Pons (tissue), 1 donor: ENCODE measurements around the gene FRMD7.
"Not testable (repeated sequence)": the region's sequence is repeated elsewhere in the genome, so short reads cannot be mapped to it uniquely, and the experiment has no call there.

Experiments used
- DNase-seq: peaks from one replicate; pipeline ENCODE4 v3.0.0-alpha.2; 2016; ENCODE audit warnings: low spot score

The FRMD7 gene

DNA sequence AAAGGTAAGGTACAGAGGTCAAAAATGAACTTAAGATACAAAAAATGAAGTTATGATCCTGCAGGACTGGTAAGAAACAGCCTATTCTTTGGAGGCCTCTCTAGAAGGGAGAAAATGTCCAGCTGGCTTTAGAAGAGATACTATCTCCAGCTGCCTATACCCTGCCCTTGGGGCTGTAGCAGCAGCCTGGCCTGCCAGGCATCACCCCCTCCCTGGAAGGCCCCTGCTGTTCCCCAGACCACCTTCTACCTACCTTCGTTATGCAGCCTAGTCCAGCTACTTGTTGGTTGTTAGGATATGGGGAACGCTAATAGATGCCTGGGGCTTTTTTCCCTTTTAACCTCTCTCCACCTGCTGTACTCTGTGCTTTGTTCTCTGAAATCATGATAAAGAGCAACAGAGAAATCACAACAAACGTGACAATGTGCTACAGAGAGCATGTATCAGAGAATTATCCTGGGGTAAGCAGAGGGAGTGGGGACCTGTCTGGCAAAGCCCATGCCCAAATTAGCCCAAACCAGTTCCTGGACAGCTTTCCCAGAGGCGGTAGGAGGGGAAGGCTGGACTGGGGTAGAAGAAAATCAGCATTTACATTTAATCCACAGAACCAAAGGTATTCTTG lies 34.5 kb downstream of the FRMD7 start:
- no peak for DNase-seq

DNA sequence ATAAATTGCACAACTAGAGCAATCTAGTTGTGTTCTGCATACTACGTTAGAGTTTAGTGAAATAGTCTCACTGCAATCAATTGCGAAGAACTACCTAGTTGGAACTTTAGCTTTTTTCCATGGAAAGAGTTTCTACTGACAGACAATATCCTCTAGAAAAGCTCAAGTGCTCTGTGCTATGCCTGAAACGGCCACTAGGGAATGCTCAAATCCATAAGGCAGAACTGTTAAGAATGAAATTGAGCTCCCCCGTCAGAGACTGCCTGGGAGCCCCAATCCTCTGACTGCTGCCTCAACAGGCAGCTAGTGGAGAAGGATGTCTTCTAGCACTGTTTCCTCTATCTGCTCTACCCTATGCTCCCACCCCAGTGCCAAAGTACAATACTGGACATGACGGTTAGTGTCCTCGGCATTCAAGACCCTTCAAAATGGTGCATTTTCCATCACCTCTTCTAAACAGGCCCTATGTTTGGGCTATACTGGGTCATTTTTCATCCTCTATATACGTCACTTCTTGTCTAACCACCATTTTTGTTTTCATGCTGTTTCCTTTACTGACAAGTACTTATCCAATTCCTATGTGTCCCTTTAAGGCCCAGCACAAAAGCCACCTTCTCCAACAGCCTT lies 35.3 kb downstream of the FRMD7 start:
- DNase-seq, result peak; percentile 74

DNA sequence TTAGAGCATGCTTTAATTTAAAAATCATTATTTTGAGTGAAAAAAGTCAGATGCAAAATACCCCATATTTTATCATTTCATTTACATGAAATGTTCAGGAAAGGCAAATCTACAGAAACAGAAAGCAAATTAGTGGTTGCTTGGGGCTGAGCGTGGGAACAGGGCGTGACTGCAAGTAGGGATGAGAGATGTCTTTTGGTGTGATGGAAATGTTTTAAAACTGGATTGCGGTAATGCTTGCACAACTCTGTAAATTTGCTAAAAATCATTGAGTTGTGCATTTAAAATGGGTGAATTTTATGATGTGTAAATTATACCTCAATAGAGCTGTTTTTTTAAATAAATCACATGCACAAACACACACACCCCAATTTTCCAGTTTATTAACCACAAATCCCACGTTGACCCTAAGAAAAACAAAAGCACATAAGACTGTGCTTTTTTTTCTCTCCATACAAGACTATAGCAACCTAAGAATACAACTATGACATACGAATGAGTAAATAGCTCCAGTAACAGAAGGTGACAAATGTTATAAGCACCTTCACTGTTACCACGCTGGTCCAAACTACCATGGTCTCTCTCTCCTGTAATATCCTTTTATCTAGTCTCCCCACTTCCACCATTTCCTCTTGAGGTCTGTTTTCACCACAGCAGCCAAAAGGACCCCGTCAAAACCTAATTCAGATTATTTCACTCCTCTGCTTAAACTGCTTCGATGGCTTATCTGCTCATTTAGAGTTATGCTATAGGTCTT lies 37.2 kb downstream of the FRMD7 start:
- DNase-seq, result no peak

DNA sequence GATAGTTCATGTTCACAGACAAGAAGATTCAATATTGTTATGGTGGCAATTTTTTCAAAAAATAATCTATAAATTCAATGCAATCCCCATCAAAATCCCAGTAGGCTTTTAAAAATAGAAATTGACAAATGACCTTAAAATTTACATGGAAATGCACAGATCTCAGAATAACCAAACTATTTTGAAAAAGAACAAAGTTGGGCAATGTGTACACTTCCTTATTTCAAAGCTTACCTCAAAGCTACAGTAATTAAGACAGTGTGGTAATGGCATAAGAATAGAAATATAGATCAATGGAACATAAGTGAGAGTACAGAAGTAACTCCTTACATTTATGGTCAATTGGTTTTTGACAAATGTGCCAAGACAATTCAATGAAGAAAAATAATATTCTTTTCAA lies 39.0 kb downstream of the FRMD7 start:
- no peak for DNase-seq

DNA sequence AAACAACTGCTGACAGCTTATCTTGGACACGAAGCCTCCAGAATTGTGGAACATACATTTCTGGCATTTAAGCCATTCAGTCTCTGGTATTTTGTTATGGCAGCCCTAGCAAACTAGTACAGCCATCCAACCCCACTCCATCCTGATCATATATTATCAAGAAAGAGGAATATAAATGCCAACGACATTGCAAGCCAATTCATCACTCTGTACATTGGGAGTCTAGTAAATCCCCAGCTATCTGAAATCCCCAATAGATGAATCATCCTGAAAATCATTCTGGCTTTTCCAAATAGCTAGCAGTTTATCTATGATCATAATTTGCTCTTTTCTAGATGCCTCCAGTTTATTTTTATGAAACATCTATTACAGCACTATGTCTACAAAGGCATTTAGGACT lies 41.1 kb downstream of the FRMD7 start:
- DNase-seq, result no peak

DNA sequence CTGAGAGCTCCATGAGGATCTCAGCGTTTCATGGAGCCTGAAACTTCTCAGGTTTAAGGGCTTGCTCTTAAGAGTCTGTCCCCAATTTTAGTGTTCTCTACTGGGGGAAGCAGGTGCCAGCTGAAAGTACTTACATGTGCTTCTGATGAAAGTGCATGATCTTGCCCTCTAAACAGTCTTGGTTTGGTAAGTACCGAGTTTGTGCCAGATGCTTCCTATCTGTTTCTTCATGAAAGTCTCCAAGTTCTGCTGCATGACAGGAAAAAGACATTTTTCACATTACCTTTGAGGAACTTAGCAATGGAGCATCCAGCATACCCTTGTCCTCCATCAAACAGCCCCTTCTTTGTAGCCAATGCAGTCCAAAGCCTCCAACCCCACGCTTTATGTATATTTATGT lies 42.0 kb downstream of the FRMD7 start:
- no peak for DNase-seq

DNA sequence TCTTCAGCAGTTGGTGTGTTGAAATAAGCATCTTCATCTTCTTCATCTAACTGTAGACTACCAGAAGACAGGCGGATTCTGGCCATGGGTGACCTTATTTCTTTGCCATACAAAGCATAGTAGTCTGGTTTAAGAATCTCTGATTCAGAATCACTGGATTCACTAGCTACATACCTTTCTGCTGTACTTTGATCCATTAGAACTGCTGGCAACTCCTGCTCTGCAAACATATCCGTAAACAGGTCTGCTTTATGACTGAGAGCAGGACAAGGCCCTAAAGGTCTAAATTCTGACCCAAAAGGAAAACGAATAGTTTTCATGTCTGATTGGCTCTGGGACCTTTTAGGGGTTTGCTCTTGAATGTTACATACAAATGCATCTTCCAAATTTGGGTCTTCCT lies 49.9 kb downstream of the FRMD7 start:
- no peak for DNase-seq

DNA sequence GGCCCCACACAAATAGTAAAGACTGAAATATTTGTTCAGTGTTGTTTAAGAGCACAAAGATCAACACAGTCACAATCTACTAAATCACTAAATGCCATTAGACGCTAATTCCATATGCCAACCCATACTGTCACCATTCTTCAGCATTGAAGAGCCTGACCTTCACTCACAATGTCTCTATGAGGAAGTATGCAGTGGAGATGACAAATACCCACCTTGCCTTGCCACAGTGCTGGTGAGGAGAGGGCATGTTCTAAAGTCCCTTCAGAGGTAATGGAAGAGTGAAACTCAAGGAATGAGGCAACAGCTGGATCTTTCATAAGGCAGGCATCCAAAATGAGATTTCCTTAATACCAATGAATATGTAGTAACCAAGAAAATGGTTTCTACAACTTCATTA lies 50.4 kb downstream of the FRMD7 start:
- no peak for DNase-seq

DNA sequence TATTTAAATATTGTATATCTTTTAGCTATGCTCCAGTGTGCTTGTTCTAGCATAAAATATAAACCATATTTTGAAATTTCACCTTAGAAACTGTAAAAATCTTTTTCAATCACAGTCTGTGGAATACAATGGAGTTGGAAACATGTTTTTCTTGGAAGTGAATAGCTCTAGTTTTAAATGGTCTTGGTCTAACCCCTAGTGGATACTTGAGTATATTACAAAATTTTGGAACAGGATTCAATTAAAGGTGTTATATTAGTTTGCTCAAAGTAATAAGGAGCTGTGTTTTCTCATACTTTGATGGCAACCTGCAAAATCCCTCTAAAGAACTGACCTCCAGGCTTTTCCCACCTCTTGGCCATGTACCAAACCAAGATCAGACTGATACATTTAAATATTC lies 56.6 kb downstream of the FRMD7 start:
- peak; percentile 1 for DNase-seq

DNA sequence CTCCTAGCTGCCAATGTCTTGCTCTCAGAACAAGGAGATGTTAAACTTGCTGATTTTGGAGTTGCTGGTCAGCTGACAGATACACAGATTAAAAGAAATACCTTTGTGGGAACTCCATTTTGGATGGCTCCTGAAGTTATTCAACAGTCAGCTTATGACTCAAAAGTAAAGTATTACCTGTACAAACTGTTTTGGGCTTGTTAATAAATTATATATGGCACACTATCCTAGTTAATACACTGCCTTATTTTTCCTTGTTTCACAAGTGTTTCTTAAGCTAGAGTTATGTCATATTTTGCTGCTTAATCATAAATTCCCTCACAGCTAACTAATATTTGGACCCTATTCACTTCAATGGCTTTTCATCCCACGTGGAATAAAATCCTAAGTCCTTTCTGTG lies 59.4 kb downstream of the FRMD7 start:
- no peak for DNase-seq

DNA sequence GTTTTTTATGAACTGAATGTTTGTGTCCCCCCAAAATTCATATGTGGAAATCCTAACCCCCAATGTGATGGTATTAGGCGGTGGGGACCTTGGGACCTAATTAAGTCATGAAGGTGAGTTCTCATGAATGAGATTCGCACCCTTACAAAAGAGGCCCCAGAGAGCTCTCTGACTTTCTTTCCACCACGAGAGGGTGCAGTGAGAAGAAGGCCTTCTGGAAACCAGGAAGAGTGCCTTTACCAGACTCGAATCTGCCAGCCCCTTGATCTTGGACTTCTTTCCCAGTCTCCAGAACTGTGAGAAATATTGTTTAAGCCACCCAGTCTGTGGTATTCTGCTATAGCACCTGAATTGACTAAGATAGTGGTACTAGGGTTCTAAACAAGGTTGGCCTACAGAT lies 64.0 kb downstream of the FRMD7 start:
- DNase-seq, result no peak

DNA sequence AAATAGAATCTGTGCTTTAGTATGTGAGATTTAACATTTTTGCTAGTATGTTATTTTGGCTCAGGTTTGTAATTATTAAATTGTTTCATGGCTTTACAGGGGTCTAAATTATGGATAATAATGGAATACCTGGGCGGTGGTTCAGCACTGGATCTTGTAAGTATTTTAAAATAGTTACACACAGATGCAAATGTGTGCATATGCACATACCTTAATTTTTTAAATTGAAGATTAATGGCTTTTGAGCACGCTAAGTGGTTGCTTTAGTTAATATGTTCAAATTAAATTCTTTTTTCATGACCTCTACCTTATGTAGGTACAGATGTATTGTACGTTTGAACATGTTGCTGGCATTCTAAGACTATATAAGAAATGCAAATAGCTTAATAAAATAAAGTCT lies 64.5 kb downstream of the FRMD7 start:
- no peak for DNase-seq

DNA sequence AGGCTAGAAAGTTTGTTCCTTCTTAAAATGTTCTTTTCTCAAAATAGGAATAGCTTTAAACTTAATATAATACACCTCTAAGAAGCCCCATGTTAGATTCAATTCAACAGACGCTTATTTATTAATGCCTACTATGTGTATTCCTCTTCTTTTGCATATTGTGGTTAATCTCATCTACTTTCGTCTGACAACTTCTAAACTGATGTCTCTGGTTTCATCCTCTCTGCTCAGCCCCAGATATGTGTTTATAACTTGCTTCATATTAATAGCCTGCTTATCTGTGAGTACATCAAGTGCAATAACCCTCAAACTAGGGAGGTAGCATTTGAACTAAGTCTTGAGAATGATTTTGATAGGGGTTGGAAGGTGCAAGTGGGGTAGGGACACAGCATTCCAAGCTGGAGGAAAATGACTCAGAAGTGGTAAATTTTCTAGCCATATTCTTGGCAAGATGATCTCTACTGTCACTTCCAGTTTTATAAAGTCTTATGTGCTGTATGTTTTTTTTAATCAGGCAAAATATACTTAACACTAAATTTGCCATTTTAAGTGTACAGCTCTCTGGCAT lies 67.8 kb downstream of the FRMD7 start:
- DNase-seq, result no peak

DNA sequence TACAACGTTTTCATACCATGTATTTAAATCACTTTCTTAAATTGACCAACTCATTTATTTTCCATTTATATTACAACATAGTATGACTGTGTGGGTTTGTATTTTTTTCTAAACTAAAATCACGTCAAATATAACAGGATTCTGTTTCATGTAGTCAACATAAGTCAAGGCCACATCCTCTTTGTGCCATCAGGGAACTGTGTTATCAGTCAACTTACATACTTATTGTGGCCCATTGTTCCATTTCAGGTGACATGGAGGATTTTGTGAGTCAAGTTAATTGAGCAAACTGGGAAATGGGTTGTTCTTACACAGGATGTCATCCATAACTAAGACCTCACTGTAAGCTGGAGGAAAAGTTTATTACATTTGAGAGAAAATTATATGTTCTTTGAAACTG lies 68.8 kb downstream of the FRMD7 start:
- no peak for DNase-seq

DNA sequence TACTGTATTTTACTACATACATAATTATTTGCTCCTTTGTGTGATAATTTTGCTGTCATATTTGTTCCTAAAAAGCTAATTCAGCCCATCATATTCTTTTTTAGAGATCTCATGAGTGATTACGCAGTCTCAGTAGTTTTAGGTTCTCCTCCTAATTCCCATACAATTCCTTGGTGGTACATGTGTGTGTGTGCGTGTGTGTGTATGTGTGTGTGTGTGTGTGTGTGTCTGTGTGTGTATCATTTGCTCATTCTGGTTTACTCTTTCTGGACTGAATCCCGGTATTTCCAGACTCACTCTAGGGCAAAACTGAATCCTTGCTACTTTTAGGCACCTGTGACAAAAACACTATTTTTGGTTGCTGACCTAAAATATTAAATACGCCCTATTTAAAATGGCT lies 69.8 kb downstream of the FRMD7 start:
- DNase-seq, result no peak

DNA sequence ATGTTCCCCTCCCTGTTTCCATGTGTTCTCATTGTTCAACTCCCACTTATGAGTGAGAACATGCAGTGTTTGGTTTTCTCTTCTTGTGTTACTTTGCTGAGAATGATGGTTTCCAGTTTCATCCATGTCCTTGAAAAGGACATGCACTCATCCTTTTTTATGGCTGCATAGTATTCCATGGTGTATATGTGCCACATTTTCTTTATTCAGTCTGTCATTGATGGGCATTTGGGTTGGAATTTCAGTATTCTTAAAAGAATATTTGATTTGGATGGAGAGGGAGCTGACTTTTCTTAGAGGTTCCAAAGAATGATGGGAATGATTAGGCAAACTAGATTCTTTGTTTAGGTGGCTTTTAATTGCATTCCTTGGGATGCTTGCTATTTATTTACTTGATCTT lies 76.0 kb downstream of the FRMD7 start:
- DNase-seq, result not testable (repeated sequence)

DNA sequence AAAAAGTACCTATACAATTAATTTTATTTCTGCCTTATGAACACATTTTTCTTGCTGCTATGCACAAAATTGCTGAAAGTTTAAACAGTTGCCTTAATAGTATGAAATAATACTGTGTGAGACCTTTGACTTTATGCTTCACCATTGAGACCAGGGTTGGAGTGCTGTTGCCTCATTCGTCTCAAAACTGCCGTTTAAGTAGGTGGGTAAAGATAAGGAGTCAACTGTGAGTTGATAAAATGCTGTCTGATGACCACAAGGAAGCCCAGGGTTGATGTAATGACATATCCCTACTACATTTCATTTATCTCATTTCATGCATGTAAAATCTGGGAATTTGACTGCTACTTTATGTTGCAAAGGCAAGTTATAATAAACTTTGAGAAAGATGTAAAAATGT lies 81.3 kb downstream of the FRMD7 start:
- DNase-seq, result no peak

DNA sequence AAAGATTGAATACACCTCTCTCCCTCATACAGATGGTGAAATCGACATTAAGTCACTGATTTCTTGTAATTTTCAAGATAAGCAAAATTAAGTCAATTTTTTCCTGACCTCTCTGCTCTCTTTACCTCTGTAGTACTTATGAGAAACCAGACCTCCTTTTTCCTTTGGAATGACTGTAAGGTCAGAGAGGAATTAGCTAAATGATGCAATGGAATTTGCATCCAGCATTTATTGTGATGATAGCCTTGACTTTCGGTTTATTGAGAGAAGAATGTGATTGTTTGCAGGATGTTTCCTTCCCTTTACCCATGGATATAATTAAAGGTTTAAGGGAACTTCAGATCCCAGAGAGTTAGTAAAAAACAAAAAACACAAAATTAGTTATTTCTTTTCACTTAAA lies 82.4 kb downstream of the FRMD7 start:
- no peak for DNase-seq

DNA sequence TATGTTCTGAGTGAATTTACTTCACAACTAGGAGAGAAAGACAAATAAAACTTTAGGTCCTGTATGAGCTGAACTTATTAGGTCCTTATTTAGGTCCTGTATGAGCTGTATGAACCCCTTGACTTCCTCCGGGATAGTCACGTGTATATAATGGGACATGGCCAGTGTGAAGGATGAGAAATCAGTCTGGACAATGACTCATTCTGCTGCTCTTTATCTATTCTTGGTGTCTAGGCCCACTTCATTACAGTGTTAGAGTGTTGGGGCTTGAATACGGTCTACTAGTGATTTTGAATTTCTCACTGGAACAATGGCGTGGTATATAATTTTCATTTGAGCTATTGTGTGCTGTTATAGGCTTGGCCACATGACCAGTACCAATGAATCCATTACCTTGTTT lies 82.9 kb downstream of the FRMD7 start:
- no peak for DNase-seq

DNA sequence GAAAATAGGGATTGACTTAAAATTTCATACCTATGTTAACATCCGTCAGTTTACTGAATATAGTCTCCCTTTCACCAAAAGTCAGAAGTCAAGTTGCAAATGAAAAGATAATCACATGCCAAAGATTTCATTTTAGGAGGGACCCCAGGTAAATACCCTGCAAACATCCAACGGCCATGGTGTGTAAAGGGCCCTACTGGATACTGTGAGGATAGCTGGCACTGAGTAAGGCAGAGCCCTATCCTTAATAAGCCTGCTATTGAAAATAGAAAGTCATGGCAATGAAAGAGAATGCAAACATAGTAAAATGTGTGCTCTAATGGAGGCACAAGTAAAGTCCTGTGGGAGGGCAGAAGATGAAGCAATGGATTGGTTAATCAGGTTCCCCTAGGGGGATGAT lies 83.8 kb downstream of the FRMD7 start:
- no peak for DNase-seq

DNA sequence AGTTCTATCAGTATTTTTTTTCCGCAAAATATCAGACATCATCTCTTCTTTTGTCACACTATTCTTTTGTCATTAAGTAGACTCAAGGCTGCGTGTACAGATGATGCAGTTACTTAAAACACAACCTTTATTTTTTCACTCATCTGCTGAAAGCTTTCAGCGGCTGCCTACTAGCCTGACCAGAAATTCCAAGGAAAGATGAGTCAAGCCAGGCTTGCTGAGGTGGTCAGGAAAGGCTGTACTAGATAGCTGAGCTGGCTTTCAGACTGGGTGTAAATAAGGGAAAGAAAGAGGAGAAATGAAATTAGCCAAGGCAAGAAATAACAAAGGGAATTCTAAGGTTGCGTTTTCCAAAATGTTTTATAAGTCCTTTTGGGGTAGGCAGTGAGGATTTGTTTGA lies 86.8 kb downstream of the FRMD7 start:
- DNase-seq, result no peak

DNA sequence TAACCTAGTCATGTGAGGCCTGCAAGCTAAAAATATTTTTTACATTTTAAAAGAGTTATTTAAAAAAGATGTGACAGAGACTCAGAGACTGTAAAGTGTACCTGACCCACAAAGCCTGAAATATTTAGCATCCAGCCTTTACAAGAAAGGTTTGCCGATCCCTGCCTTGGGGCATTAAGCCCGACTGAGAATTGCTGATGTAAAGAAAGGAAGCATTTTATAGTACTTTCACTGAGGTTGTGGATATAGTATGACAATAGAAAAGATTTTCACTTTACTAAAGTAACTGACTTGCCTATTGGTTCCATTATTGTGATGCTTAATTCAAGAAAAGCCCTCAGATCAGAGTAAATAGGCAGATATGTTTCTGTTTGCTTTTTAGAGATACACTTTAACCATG lies 87.8 kb downstream of the FRMD7 start:
- DNase-seq, result no peak

DNA sequence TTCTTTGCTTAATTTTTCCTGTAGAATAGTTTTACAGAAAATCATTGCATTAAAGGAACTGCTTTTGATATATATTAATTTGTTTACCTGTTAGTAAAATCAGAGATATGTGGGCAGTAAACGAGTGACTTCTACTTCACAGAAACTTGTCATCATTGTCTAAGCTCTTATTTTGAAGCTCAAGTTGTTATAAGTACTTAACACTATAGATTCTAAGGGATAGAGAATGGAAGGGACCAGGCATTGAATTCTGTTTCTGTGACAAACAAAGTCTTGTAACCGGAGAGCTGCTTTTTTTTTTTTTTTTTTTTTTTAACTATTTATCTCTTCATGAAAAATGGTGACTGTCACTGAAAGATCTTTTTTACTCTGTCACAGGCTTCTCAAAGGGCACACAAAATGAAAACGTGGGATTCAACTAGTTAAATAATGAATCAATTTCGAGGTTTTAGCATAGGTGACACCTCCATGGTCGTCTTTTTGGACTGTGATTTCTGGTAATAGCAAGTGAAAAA lies 90.3 kb downstream of the FRMD7 start:
- no peak for DNase-seq
